H9 (cell line): ENCODE data around the gene RPLP1. TPM values are rescaled to one million over a fixed set of nuclear protein-coding genes. Genes with fewer than 3 reads are reported as not detected.

Experiments
- DNase-seq: peaks from one replicate; pipeline ENCODE4 v3.0.0-alpha.2; 2017
- H2AFZ ChIP-seq: one replicate; pipeline ENCODE4 v1.6.1; 2013; ENCODE audit warnings: mild to moderate bottlenecking, low read length, control low read depth, moderate library complexity
- H2AK5ac ChIP-seq: 2 replicates; pipeline ENCODE4 v1.6.1; 2013; ENCODE audit warnings: low read length, control low read depth, mixed read lengths; ENCODE audit not compliant: insufficient read length
- H2BK120ac ChIP-seq: one replicate; pipeline ENCODE4 v1.6.1; 2013; ENCODE audit warnings: low read depth, mild to moderate bottlenecking, low read length, control low read depth, inconsistent platforms; ENCODE audit not compliant: poor library complexity, severe bottlenecking
- H2BK12ac ChIP-seq: 2 replicates; pipeline ENCODE4 v1.6.1; 2013; ENCODE audit warnings: low read length, control low read depth, mixed read lengths, low read depth; ENCODE audit not compliant: insufficient read length
- H2BK15ac ChIP-seq: 2 replicates; pipeline ENCODE4 v1.6.1; 2013; ENCODE audit warnings: low read depth, low read length, control low read depth
- H2BK20ac ChIP-seq: one replicate; pipeline ENCODE4 v1.6.1; 2013; ENCODE audit warnings: low read depth, mild to moderate bottlenecking, low read length, control low read depth, inconsistent platforms; ENCODE audit not compliant: poor library complexity, severe bottlenecking
- H2BK5ac ChIP-seq: 2 replicates; pipeline ENCODE4 v1.6.1; 2013; ENCODE audit warnings: low read length, control low read depth, mixed read lengths; ENCODE audit not compliant: insufficient read length
- H3K14ac ChIP-seq: 2 replicates; pipeline ENCODE4 v1.6.1; 2013; ENCODE audit warnings: low read length, control low read depth; ENCODE audit not compliant: insufficient read depth
- H3K18ac ChIP-seq: 2 replicates; pipeline ENCODE4 v1.6.1; 2013; ENCODE audit warnings: low read depth, mild to moderate bottlenecking, mixed read lengths, low read length, control low read depth; ENCODE audit not compliant: insufficient read length
- H3K23ac ChIP-seq: 2 replicates; pipeline ENCODE4 v1.6.1; 2013; ENCODE audit warnings: low read length, control low read depth, mixed read lengths, low read depth; ENCODE audit not compliant: insufficient read length
- H3K23me2 ChIP-seq: 2 replicates; pipeline ENCODE4 v1.6.1; 2013; ENCODE audit warnings: low read depth, mild to moderate bottlenecking, mixed read lengths, low read length, control low read depth; ENCODE audit not compliant: insufficient read length, poor library complexity, severe bottlenecking
- H3K27ac ChIP-seq: 2 replicates; pipeline ENCODE4 v1.5.1; 2013; ENCODE audit warnings: low read length, control low read depth, mixed read lengths, low read depth; ENCODE audit not compliant: insufficient read length
- H3K27me3 ChIP-seq: 2 replicates; pipeline ENCODE4 v1.6.1; 2013; ENCODE audit warnings: low read length, control low read depth, inconsistent platforms; ENCODE audit not compliant: insufficient read depth
- H3K4ac ChIP-seq: 2 replicates; pipeline ENCODE4 v1.6.1; 2013; ENCODE audit warnings: low read depth, mild to moderate bottlenecking, control low read depth, inconsistent platforms, low read length, moderate library complexity
- H3K4me1 ChIP-seq: 2 replicates; pipeline ENCODE4 v1.6.1; 2013; ENCODE audit warnings: low read length, control low read depth, inconsistent platforms; ENCODE audit not compliant: insufficient read depth
- H3K4me2 ChIP-seq: 2 replicates; pipeline ENCODE4 v1.6.1; 2013; ENCODE audit warnings: low read length, control low read depth, mixed read lengths; ENCODE audit not compliant: insufficient read length, insufficient read depth
- H3K56ac ChIP-seq: 2 replicates; pipeline ENCODE4 v1.6.1; 2013; ENCODE audit warnings: low read depth, mild to moderate bottlenecking, mixed read lengths, low read length, control low read depth; ENCODE audit not compliant: insufficient read length
- H3K79me1 ChIP-seq: 2 replicates; pipeline ENCODE4 v1.6.1; 2013; ENCODE audit warnings: low read depth, mild to moderate bottlenecking, moderate library complexity, low read length, control low read depth, inconsistent platforms; ENCODE audit not compliant: insufficient read depth, poor library complexity, severe bottlenecking
- H3K79me2 ChIP-seq: 2 replicates; pipeline ENCODE4 v1.6.1; 2013; ENCODE audit warnings: low read length, control low read depth, inconsistent platforms; ENCODE audit not compliant: insufficient read depth
- H3K9ac ChIP-seq: 2 replicates; pipeline ENCODE4 v1.6.1; 2013; ENCODE audit warnings: low read length, control low read depth, mixed read lengths; ENCODE audit not compliant: insufficient read length; ENCODE audit errors: extremely low read depth
- H3K9me3 ChIP-seq: one replicate; pipeline ENCODE4 v1.6.1; 2013; ENCODE audit warnings: low read depth, low read length, inconsistent platforms; ENCODE audit not compliant: control insufficient read depth
- H3T11ph ChIP-seq: one replicate; pipeline ENCODE4 v1.6.1; 2013; ENCODE audit warnings: mild to moderate bottlenecking, low read length, control low read depth, inconsistent platforms
- H4K20me1 ChIP-seq: one replicate; pipeline ENCODE4 v1.6.1; 2013; ENCODE audit not compliant: control insufficient read depth, insufficient read length, insufficient read depth
- H4K5ac ChIP-seq: 2 replicates; pipeline ENCODE4 v1.6.1; 2013; ENCODE audit warnings: low read depth, mild to moderate bottlenecking, mixed read lengths, low read length, control low read depth; ENCODE audit not compliant: insufficient read length
- H4K8ac ChIP-seq: replicated peaks from 2 replicates; pipeline ENCODE4 v1.6.1; 2013; ENCODE audit warnings: low read length, control low read depth, mixed read lengths, low read depth; ENCODE audit not compliant: insufficient read length
- H4K91ac ChIP-seq: 2 replicates; pipeline ENCODE4 v1.6.1; 2013; ENCODE audit warnings: low read depth, mild to moderate bottlenecking, moderate library complexity, mixed read lengths, low read length, control low read depth; ENCODE audit not compliant: insufficient read length
- H3K27ac Mint-ChIP-seq, 3 experiments: 2 replicates in 2 of 3; 3 replicates in 1 of 3; pipeline ENCODE4 v1.8.0; 2020 to 2021; ENCODE audit warnings: mixed read lengths in 3 of 3, mild to moderate bottlenecking in 1 of 3, moderate library complexity in 1 of 3
- H3K27me3 Mint-ChIP-seq: 2 replicates; pipeline ENCODE4 v1.8.0; 2021; ENCODE audit warnings: low read depth, mild to moderate bottlenecking, moderate library complexity, mixed read lengths
- H3K36me3 Mint-ChIP-seq, 3 experiments: 2 replicates in 2 of 3; 3 replicates in 1 of 3; pipeline ENCODE4 v1.8.0; 2020 to 2021; ENCODE audit warnings: low read depth in 3 of 3, mixed read lengths in 3 of 3; ENCODE audit not compliant: insufficient read depth in 1 of 3
- H3K4me1 Mint-ChIP-seq, 2 experiments: 2 replicates each; pipeline ENCODE4 v1.8.0; 2020; ENCODE audit warnings: mixed read lengths in 2 of 2
- H3K4me3 Mint-ChIP-seq, 2 experiments: 2 replicates in 1 of 2; 3 replicates in 1 of 2; pipeline ENCODE4 v1.8.0; 2020 to 2021; ENCODE audit warnings: mild to moderate bottlenecking in 2 of 2, mixed read lengths in 2 of 2, moderate library complexity in 1 of 2
- H3K9me3 Mint-ChIP-seq, 2 experiments: 2 replicates in 1 of 2; 3 replicates in 1 of 2; pipeline ENCODE4 v1.8.0; 2020; ENCODE audit warnings: mild to moderate bottlenecking in 2 of 2, mixed read lengths in 2 of 2, moderate library complexity in 1 of 2
- CTCF ChIP-seq: fragments of 200-600 bp; sonication (generic); conservative IDR thresholded peaks from 3 replicates; pipeline ENCODE4 v1.8.0; 2021; ENCODE audit warnings: antibody characterized with exemption, mild to moderate bottlenecking
- WGBS: extraction: QIAGEN DNeasy Blood & Tissue Kit; methylation state at CpG from one replicate; pipeline ENCODE4 v1.1.7; 2013; ENCODE audit warnings: missing lambda C conversion rate, low lambda C conversion rate, mixed read lengths; ENCODE audit not compliant: insufficient read length; ENCODE audit errors: extremely low coverage; 5-methylcytosine and 5-hydroxymethylcytosine counted together
- total RNA-seq: library from RNA; stranded (reverse); gene quantifications from 2 replicates; pipeline ENCODE4 v1.2.1, GENCODE V29; 2021

RPLP1 gene
- total RNA-seq, 1 experiment from 2014 or later = 1,715 TPM

GRCh38 chr15:69476704-69477473, 24.3 kb downstream of the RPLP1 start:
- Histone ChIP-seq H3K4me1 (no peaks in the 10 kb centered on the region), H3K56ac (no peak overlapping the region), H2AFZ (no peak overlapping the region), H3K27ac (no peak overlapping the region), H3T11ph (no peak overlapping the region), H2AK5ac (no peak overlapping the region), H2BK20ac (no peak overlapping the region), H4K20me1 (no peaks in the 10 kb centered on the region), H2BK15ac (no peak overlapping the region), H3K79me2 (no peaks in the 10 kb centered on the region), H3K23ac (no peak overlapping the region), H2BK12ac (no peak overlapping the region), H4K91ac (no peak overlapping the region), H3K9ac (no peak overlapping the region), H3K27me3 (no peaks in the 10 kb centered on the region), H3K9me3 (no peaks in the 10 kb centered on the region), H3K4me2 (no peak overlapping the region), H3K18ac (no peak overlapping the region), H2BK120ac (no peak overlapping the region), H3K14ac (no peak overlapping the region), H3K79me1 (no peaks in the 10 kb centered on the region), H4K8ac (no peak overlapping the region), H2BK5ac (no peak overlapping the region), H3K23me2 (no peaks in the 10 kb centered on the region), H4K5ac (no peak overlapping the region), H3K4ac (no peak overlapping the region)
- H3K27ac Mint-ChIP-seq = no peak overlapping the region
- no peaks in the 10 kb centered on the region for H3K4me1 Mint-ChIP-seq
- no peak overlapping the region for H3K4me3 Mint-ChIP-seq
- no CpG with 5 or more reads among the region's 9 CpGs for WGBS
- H3K36me3 Mint-ChIP-seq = peaks cover 1 to 12% (median 3%) of the 10 kb centered on the region in 3 experiments; a peak in 4 of 7 replicates
- DNase-seq = no peak
- no peak for TF ChIP-seq CTCF
- H3K27me3 Mint-ChIP-seq = peaks cover 2% of the 10 kb centered on the region
- peaks cover 8 to 9% of the 10 kb centered on the region in 2 experiments for H3K9me3 Mint-ChIP-seq
